ENCODE results near the gene ZNF512B. TPM values are rescaled to one million over a fixed set of nuclear protein-coding genes. Genes with fewer than 3 reads are reported as not detected.

Gene ZNF512B
- total and polyA plus RNA-seq, 4 donors, result 8.7 to 18.9 (median 11.8) TPM

DNA sequence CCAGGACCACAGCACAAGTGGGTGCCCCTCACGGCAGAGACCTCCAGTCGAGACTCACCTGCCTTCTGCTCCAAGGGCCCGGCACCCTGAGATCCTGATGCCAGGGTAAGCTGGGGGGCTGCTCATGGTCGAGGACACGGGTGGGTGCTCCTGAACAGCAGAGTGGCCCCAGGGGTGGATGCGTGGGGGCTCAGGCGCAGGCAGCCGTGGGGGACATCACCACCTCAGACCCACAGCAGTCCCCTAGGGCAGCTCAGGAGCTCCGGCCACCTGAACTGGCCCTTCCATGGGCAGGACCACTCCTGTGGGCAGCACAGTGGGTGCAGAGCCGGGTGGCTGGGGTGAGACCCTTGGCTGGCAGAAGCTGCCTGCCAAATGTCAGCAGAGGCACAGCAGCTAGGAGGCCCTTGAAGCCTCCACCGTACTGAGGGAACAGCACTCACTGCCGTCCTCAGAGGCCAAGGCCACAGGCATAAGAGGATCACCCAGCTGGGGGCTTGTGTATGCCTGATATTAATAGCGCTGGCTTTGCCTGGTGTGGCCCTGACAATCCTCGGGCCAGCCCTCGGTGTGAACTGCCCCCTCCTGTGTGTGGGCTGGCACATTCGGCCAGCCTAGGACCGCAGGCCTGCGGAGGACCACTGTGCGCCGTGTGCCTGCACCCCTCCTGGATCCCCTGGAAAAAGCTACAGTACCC is 18.9 kb downstream of the ZNF512B start:
- Histone ChIP-seq H3K27ac (ENCODE audit: low read depth in 1 of 2, low read length in 1 of 2) (peak overlapping the region; percentile 68 to 71), H3K4me3 (no peak overlapping the region), H3K9me3 (ENCODE audit: control insufficient read depth in 4 of 4, insufficient read depth in 3 of 4, low read length in 3 of 4) (no peaks in the 10 kb centered on the region), H3K4me1 (ENCODE audit: control insufficient read depth in 5 of 5, insufficient read depth in 5 of 5, low read length in 5 of 5) (peaks cover 4 to 55% (median 19%) of the 10 kb centered on the region in 5 donors), H3K36me3 (ENCODE audit: control insufficient read depth in 4 of 4, insufficient read depth in 4 of 4, low read length in 4 of 4) (peaks cover 0 to 6% (median 1%) of the 10 kb centered on the region in 4 donors), H3K27me3 (ENCODE audit: control insufficient read depth in 3 of 3, insufficient read depth in 3 of 3, low read length in 2 of 3) (no peaks in the 10 kb centered on the region), H3K9ac (ENCODE audit: insufficient read depth in 1 of 2, low read length in 2 of 2) (peak overlapping the region in 1 of 2 donors; percentile 19)
- TF ChIP-seq, protein P1, sequence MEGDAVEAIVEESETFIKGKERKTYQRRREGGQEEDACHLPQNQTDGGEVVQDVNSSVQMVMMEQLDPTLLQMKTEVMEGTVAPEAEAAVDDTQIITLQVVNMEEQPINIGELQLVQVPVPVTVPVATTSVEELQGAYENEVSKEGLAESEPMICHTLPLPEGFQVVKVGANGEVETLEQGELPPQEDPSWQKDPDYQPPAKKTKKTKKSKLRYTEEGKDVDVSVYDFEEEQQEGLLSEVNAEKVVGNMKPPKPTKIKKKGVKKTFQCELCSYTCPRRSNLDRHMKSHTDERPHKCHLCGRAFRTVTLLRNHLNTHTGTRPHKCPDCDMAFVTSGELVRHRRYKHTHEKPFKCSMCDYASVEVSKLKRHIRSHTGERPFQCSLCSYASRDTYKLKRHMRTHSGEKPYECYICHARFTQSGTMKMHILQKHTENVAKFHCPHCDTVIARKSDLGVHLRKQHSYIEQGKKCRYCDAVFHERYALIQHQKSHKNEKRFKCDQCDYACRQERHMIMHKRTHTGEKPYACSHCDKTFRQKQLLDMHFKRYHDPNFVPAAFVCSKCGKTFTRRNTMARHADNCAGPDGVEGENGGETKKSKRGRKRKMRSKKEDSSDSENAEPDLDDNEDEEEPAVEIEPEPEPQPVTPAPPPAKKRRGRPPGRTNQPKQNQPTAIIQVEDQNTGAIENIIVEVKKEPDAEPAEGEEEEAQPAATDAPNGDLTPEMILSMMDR (IDR thresholded peaks at IDR 0.05; ENCODE audit: control extremely low read depth, extremely low read depth), result no peak
- no peak for ATAC-seq (ENCODE audit: insufficient read depth, low FRiP score)
- DNase-seq, result no peak
- WGBS, 2 donors, result 78 to 86% methylated on average over 20 of the region's 20 CpGs

DNA sequence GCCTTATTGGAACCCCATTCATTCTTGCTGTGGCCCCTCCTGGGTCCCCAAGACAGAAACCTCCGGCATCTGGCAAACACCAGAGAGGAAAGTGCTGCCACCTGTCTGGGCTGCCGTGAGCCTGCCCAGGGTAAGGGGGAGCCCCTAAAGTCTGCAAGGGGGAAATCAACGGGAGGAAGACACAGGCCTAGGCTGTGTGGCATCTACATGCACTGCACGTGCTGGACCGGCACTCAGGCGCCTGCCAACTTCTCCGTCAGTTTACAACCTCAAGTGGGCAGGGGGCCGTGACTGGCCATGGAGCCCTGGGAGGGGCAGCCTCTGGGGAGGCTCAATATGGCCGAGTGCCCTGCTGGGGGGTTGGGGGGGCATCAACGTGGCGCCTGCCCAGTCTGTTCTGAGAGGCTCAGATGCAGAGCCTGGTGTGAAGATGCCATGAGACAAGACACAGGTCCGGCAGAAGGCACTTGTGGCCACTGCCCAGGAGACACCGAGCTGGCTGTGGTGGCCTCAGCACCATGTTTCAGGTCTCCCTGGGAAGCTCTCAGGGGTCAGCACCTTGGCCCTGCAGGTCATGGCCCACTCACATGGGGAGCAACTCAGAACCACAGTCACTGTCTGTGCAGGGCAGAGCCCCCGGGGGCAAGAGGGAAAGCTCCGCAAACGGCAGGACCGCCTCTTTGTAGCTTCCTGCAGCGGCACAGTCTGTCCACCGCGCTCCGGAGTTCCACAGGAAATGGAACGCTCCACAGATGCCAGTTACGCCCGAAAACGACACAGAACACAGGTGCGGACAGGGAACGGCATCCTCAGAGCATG is 21.9 kb downstream of the ZNF512B start:
- Histone ChIP-seq H3K4me3 (no peak overlapping the region), H3K4me1 (ENCODE audit: control insufficient read depth in 5 of 5, insufficient read depth in 5 of 5, low read length in 5 of 5) (peaks cover 4 to 51% (median 7%) of the 10 kb centered on the region in 5 donors)

DNA sequence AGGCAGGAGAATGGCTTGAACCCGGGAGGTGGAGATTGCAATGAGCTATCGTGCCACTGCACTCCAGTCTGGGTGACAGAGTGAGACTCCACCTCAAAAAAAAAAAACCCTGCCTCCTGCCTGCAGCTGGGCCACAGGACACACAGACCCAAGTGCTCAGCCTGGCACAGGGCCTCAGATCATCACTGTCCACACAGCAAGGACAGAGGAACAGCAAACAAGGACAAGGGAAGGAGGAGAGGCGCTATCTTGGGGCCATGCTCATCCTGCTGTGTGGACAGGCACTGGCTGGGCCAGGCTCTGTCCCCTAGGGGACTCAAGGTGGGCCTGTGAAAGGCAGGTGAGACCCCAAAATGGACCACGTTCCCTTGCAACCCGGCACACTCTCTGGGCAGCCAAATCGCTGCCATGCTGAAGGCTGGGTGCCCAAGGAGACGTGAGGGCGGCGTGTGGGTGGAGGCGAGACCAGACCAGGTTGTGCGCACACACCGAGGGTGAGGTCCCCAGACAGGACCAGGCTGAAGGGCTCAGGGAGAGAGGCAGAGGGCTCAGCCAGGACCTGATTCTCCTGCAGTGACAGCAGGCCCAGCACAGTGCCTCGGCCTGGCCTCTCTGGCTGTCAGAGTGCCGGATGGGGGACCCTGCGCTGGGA is 22.6 kb downstream of the ZNF512B start:
- peaks cover 4 to 51% (median 7%) of the 10 kb centered on the region in 5 donors for H3K4me1 ChIP-seq (ENCODE audit: control insufficient read depth in 5 of 5, insufficient read depth in 5 of 5, low read length in 5 of 5)

More for the DNA sequence above, 21.9 kb downstream of the ZNF512B start:
- ATAC-seq (ENCODE audit: insufficient read depth, low FRiP score) (no peak), DNase-seq (peak in 1 of 3 donors; percentile 27)
- TF ChIP-seq, protein P1 (IDR thresholded peaks at IDR 0.05; ENCODE audit: control extremely low read depth, extremely low read depth), result no peak
- no peaks in the 10 kb centered on the region for H3K9me3 ChIP-seq (ENCODE audit: control insufficient read depth in 4 of 4, insufficient read depth in 3 of 4, low read length in 3 of 4)
- H3K27me3 ChIP-seq (ENCODE audit: control insufficient read depth in 3 of 3, insufficient read depth in 3 of 3, low read length in 2 of 3), result no peaks in the 10 kb centered on the region
- H3K9ac ChIP-seq (ENCODE audit: insufficient read depth in 1 of 2, low read length in 2 of 2), result no peak overlapping the region
- peaks cover 7 to 34% (median 11%) of the 10 kb centered on the region in 4 donors for H3K36me3 ChIP-seq (ENCODE audit: control insufficient read depth in 4 of 4, insufficient read depth in 4 of 4, low read length in 4 of 4)
- WGBS, 2 donors, result 39 to 42% methylated on average over 27 of the region's 27 CpGs
- peak overlapping the region; percentile 24 to 92 for H3K27ac ChIP-seq (ENCODE audit: low read depth in 1 of 2, low read length in 1 of 2)

More for the DNA sequence above, 22.6 kb downstream of the ZNF512B start:
- no peak for ATAC-seq (ENCODE audit: insufficient read depth, low FRiP score)
- Histone ChIP-seq H3K36me3 (ENCODE audit: control insufficient read depth in 4 of 4, insufficient read depth in 4 of 4, low read length in 4 of 4) (peaks cover 7 to 34% (median 13%) of the 10 kb centered on the region in 4 donors), H3K27ac (ENCODE audit: low read depth in 1 of 2, low read length in 1 of 2) (peak overlapping the region; percentile 2 to 24), H3K4me3 (no peak overlapping the region), H3K9ac (ENCODE audit: insufficient read depth in 1 of 2, low read length in 2 of 2) (no peak overlapping the region), H3K9me3 (ENCODE audit: control insufficient read depth in 4 of 4, insufficient read depth in 3 of 4, low read length in 3 of 4) (no peaks in the 10 kb centered on the region), H3K27me3 (ENCODE audit: control insufficient read depth in 3 of 3, insufficient read depth in 3 of 3, low read length in 2 of 3) (no peaks in the 10 kb centered on the region)
- WGBS, 2 donors, result 82 to 86% methylated on average over 15 of the region's 15 CpGs
- DNase-seq, result no peak
- TF ChIP-seq, protein P1 (IDR thresholded peaks at IDR 0.05; ENCODE audit: control extremely low read depth, extremely low read depth), result no peak
